ENCODE results near the gene C20orf144. TPM values are rescaled to one million over a fixed set of nuclear protein-coding genes. Genes with fewer than 3 reads are reported as not detected.

C20orf144 gene
- total RNA-seq, 4 donors from 2014 or later, result not detected

DNA sequence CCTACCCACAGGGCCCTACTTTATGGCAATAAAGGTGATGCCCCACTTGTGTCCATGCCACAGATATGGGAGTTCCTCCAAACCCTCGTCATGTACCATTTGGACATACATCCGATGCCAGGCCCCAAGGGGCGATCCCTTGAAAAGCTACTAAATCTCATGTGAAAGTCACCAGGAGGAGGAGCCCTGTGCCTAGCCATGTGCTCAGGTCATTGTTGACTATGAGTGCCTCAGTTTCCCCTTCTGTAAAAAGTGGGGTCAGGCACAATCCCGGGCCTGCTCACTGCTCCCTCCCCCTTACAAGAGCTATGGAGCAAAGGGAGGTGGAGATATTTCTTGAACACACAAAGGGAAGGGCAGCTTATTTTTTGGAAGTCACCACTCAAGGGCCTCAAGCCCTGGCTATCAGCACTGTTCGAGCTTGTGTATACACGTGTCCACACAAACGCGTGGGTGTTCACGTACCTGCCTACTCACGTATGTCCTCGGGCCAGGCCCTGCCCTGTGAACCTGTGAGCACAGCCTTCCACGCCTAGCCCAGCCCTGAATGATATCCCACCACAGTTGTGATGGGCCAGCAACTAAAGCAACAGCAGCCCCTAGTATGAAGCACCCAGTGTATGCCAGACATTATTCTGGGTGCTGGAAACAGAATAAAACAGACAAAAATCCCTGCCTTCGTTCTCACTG lies 6.5 kb downstream of the C20orf144 start:
- Histone ChIP-seq H3K27ac (peak overlapping the region in 3 of 4 donors; percentile 76 to 83 (median 78)), H3K4me3 (no peak overlapping the region), H3K9me3 (no peaks in the 10 kb centered on the region), H3K4me1 (peaks cover 19 to 26% of the 10 kb centered on the region in 2 donors), H3K27me3 (no peaks in the 10 kb centered on the region), H3K36me3 (peaks cover 0 to 15% of the 10 kb centered on the region in 2 donors)
- TF ChIP-seq, protein P1, sequence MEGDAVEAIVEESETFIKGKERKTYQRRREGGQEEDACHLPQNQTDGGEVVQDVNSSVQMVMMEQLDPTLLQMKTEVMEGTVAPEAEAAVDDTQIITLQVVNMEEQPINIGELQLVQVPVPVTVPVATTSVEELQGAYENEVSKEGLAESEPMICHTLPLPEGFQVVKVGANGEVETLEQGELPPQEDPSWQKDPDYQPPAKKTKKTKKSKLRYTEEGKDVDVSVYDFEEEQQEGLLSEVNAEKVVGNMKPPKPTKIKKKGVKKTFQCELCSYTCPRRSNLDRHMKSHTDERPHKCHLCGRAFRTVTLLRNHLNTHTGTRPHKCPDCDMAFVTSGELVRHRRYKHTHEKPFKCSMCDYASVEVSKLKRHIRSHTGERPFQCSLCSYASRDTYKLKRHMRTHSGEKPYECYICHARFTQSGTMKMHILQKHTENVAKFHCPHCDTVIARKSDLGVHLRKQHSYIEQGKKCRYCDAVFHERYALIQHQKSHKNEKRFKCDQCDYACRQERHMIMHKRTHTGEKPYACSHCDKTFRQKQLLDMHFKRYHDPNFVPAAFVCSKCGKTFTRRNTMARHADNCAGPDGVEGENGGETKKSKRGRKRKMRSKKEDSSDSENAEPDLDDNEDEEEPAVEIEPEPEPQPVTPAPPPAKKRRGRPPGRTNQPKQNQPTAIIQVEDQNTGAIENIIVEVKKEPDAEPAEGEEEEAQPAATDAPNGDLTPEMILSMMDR (IDR thresholded peaks at IDR 0.05 in 4 of 5, conservative IDR thresholded peaks at IDR 0.05 in 1 of 5), result no peak
- TF ChIP-seq POLR2A (IDR thresholded peaks at IDR 0.05), result no peak
- intact Hi-C loops (cut with DNase I; ENCODE audit: low total_unique reads), result loop anchor here (2.0 to 10.0 kb wide), 4 partner anchors 184 to 326 kb away; partner anchors contain the start of genes CDK5RAP1 and RALY
- in situ Hi-C loops (cut with MboI; ENCODE audit: low sequenced_read_pairs in 4 of 4), result loop anchor here in 2 of 4 donors (5.0 to 10.0 kb wide), 2 partner anchors 204 to 211 kb away; no protein-coding TSS in a partner anchor
- no peak for ATAC-seq
- no peak for DNase-seq

DNA sequence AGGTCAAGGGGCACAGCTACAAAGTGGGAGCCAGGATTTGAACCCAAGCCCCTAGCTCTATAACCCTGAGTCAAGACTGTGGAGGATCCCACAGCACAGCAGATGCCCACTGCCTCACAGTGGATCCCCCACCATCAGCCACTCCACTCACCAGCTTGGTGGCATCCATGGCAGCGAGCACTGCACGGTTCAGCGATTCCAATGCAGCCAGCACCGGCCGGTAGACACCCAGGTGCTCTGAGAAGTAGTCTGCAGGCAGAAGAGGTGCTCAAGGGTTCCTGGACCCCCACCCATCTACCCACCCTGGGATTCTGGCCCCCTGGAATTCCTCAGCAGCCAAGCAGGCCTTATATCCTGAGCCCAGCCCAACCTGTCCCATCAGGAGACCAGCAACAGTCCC lies 7.1 kb downstream of the C20orf144 start:
- H3K27ac ChIP-seq, result peak overlapping the region in 1 of 4 donors; percentile 41
- no peaks in the 10 kb centered on the region for H3K27me3 ChIP-seq
- in situ Hi-C loops (cut with MboI; ENCODE audit: low sequenced_read_pairs in 4 of 4), result loop anchor here in 2 of 4 donors (5.0 to 10.0 kb wide), 2 partner anchors 204 to 212 kb away; no protein-coding TSS in a partner anchor
- H3K4me1 ChIP-seq, result peaks cover 19 to 23% of the 10 kb centered on the region in 2 donors
- ATAC-seq (no peak), DNase-seq (no peak)
- intact Hi-C loops (cut with DNase I; ENCODE audit: low total_unique reads), result loop anchor here (2.0 to 10.0 kb wide), 4 partner anchors 184 to 326 kb away; partner anchors contain the start of genes CDK5RAP1 and RALY
- peaks cover 0 to 15% of the 10 kb centered on the region in 2 donors for H3K36me3 ChIP-seq
- no peaks in the 10 kb centered on the region for H3K9me3 ChIP-seq
- H3K4me3 ChIP-seq, result no peak overlapping the region
- TF ChIP-seq POLR2A (IDR thresholded peaks at IDR 0.05), result no peak
- TF ChIP-seq, protein P1 (IDR thresholded peaks at IDR 0.05 in 4 of 5, conservative IDR thresholded peaks at IDR 0.05 in 1 of 5), result no peak

DNA sequence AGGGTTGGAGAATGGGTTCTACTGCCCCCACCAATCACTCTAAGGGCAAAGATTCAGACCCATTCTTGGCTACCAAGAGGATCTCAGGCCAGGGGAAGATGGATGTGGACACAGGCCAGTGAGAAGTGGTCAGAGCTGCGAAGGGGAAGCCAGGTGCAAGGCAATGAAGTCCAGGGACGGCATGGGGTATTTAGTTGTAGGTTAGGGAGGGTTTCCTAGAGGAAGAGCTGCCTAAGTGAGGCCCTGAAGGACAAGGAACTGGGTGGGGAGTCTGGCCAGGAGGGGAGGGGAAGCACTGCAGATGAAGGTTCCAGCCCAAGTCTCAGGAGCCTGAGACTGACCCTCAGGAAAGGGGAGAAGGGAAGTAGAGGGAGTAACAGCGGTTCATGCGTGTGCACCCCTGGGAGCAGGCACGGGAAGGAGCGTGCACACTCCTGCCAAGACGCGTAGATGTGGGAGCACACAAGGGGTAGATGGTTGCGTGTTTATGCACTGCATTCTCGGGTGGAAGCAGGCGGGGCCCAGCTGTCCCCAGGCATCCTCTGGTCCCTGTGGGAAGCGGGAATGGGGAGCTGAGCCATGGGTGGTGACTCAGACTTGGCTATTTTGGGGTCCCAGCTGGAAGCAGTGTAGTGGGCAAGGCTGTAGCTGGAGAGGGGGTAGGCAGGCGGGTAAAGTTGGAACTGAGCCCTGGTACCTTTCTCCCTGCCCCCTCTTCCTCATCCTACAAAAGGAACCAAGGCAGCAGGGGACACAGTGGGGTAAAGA lies 7.9 kb downstream of the C20orf144 start:
- intact Hi-C loops (cut with DNase I; ENCODE audit: low total_unique reads), result loop anchor here (2.0 to 10.0 kb wide), 6 partner anchors 62 to 325 kb away; partner anchors contain the start of genes CDK5RAP1, CHMP4B, RALY and ZNF341
- DNase-seq (no peak), ATAC-seq (no peak)
- Histone ChIP-seq H3K27ac (peak overlapping the region in 1 of 4 donors; percentile 41), H3K27me3 (no peaks in the 10 kb centered on the region), H3K4me1 (peaks cover 24% of the 10 kb centered on the region in 2 donors), H3K9me3 (no peaks in the 10 kb centered on the region), H3K36me3 (peaks cover 0 to 15% of the 10 kb centered on the region in 2 donors), H3K4me3 (no peak overlapping the region)
- in situ Hi-C loops (cut with MboI; ENCODE audit: low sequenced_read_pairs in 4 of 4), result loop anchor here in 2 of 4 donors (5.0 to 10.0 kb wide), 2 partner anchors 205 to 213 kb away; no protein-coding TSS in a partner anchor
- TF ChIP-seq, protein P1 (IDR thresholded peaks at IDR 0.05 in 4 of 5, conservative IDR thresholded peaks at IDR 0.05 in 1 of 5), result no peak
- no peak for TF ChIP-seq POLR2A (IDR thresholded peaks at IDR 0.05)

DNA sequence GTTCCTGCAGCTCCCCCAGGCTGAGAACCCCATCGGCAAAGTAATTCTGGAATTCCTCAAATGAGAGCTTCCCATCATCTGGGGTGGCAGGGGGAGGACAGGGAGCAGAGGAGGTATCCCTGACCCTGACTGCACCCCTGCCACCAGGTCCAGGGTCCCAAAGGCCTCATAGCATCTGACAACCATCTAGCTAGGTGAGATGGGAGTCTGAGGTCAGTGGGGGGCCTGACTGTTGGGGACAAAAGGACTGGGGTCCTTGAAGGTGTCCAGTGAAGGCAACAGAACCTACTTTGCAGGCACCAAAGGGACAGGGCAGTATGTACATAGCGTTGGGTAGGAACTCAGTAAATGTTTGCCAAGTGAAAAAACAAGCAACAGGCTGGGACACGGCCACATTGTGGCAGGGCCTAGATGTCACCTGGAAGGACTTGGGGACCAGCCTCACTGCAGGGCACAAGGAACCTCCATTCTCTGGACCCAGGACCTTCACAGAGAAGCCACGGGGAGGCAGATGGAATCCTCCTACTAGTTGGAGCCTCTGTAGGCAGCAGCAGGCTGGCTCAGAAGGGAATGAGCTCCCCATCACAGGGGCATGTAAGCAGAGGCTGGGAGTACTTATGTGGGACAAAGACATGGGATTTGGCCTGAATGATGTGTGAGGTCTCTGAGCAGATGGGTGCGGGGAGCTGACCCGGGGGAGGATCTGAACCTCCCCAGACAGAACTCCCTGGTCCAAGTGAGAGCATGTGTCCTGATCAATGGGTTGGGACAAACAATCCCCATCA lies 8.8 kb downstream of the C20orf144 start:
- in situ Hi-C loops (cut with MboI; ENCODE audit: low sequenced_read_pairs in 4 of 4) (no loop called here), intact Hi-C loops (cut with DNase I; ENCODE audit: low total_unique reads) (loop anchor here (5.0 kb wide), 2 partner anchors 61 to 141 kb away; partner anchors contain the start of genes CHMP4B and ZNF341)
- ATAC-seq, result no peak
- Histone ChIP-seq H3K4me1 (peaks cover 24 to 27% of the 10 kb centered on the region in 2 donors), H3K27me3 (no peaks in the 10 kb centered on the region), H3K9me3 (no peaks in the 10 kb centered on the region), H3K4me3 (no peak overlapping the region), H3K27ac (peak overlapping the region in 1 of 4 donors; percentile 96), H3K36me3 (peaks cover 0 to 15% of the 10 kb centered on the region in 2 donors)
- no peak for DNase-seq
- TF ChIP-seq, protein P1 (IDR thresholded peaks at IDR 0.05 in 4 of 5, conservative IDR thresholded peaks at IDR 0.05 in 1 of 5), result no peak
